Ishikawa (cell line): ENCODE data around the gene MAP2K1.

ENCODE experiments used
- CEBPB ChIP-seq: IDR thresholded peaks from 2 replicates; pipeline ENCODE4 v1.6.1; 2012
- CREB1 ChIP-seq: IDR thresholded peaks from 2 replicates; pipeline ENCODE4 v1.6.1; 2012; ENCODE audit warnings: low read depth
- EP300 ChIP-seq: IDR thresholded peaks from 2 replicates; pipeline ENCODE4 v1.6.1; 2012; ENCODE audit warnings: borderline replicate concordance
- FOXM1 ChIP-seq: IDR thresholded peaks from 2 replicates; pipeline ENCODE4 v1.6.1; 2012; ENCODE audit warnings: low read depth, borderline replicate concordance
- NFIC ChIP-seq: IDR thresholded peaks from 2 replicates; pipeline ENCODE4 v1.6.1; 2012
- RAD21 ChIP-seq: IDR thresholded peaks from 2 replicates; pipeline ENCODE4 v1.6.1; 2012; ENCODE audit warnings: low read depth
- TAF1 ChIP-seq: IDR thresholded peaks from 2 replicates; pipeline ENCODE4 v1.6.1; 2012; ENCODE audit warnings: low read depth, mild to moderate bottlenecking
- TCF12 ChIP-seq: IDR thresholded peaks from 2 replicates; pipeline ENCODE4 v1.6.1; 2012; ENCODE audit warnings: low read depth
- TEAD4 ChIP-seq: IDR thresholded peaks from 2 replicates; pipeline ENCODE4 v1.6.1; 2012
- YY1 ChIP-seq: IDR thresholded peaks from 2 replicates; pipeline ENCODE4 v1.6.1; 2012; ENCODE audit warnings: low read depth
- ZBTB7A ChIP-seq: IDR thresholded peaks from 2 replicates; pipeline ENCODE4 v1.6.1; 2012; ENCODE audit warnings: low read depth
- TF ChIP-seq, protein P1 (sequence below): IDR thresholded peaks from 2 replicates; pipeline ENCODE4 v1.6.1; 2012
- TF ChIP-seq, protein P2 (sequence below): IDR thresholded peaks from 2 replicates; pipeline ENCODE4 v1.6.1; 2012

DNA sequence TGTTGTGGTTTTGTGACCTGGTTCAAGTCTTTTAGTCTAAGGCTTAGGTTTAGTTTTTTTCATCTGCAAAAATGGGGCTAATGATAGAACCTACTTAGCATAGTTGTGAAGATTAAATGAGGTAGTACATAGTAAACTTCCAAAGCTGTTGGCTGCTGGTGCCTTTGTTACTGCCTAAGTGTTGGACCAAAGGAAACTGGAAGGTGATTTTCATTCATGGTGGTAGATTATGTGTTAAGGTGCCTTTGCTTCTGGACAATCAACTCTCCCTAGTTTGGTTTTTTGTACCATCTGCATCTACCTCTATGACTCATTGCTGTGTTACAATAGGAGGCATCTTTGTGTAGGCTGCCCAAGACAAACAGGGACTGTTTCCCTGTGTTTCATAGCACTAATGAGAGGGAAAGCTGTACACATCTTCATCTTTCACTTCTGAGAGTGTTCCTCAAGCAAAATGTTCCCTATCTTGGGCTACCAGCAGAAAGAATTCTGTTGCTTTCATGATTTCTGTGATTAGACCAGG, 3.2 kb downstream of the MAP2K1 start:
- TF ChIP-seq ZBTB7A: no peak
- TF ChIP-seq YY1: no peak
- TF ChIP-seq FOXM1: no peak
- TF ChIP-seq, protein P1, sequence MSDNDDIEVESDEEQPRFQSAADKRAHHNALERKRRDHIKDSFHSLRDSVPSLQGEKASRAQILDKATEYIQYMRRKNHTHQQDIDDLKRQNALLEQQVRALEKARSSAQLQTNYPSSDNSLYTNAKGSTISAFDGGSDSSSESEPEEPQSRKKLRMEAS: no peak
- TF ChIP-seq CEBPB: no peak
- TF ChIP-seq RAD21: no peak
- TF ChIP-seq NFIC: no peak
- no peak for TF ChIP-seq CREB1
- TF ChIP-seq EP300: no peak
- no peak for TF ChIP-seq TAF1
- TF ChIP-seq, protein P2, sequence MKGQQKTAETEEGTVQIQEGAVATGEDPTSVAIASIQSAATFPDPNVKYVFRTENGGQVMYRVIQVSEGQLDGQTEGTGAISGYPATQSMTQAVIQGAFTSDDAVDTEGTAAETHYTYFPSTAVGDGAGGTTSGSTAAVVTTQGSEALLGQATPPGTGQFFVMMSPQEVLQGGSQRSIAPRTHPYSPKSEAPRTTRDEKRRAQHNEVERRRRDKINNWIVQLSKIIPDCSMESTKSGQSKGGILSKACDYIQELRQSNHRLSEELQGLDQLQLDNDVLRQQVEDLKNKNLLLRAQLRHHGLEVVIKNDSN: no peak
- TF ChIP-seq TCF12: no peak
- TF ChIP-seq TEAD4: no peak
